ENCODE measurements around the gene HPN.

Gene HPN

GRCh38 chr19:34998777-34999497 lies 42.6 kb upstream of the HPN start:
- peak overlapping the region; percentile 82 for H3K9ac ChIP-seq (ENCODE audit: low read depth, low read length, poor library complexity, severe bottlenecking)
- TF ChIP-seq EZH2phosphoT487 (IDR thresholded peaks at IDR 0.05; ENCODE audit: borderline replicate concordance) (no peak), CTCF (conservative IDR thresholded peaks at IDR 0.05; ENCODE audit: low read length) (no peak)
- no peaks in the 10 kb centered on the region for H3K9me2 ChIP-seq (replicated peaks; ENCODE audit: low read depth, low read length)
- H3K9me3 ChIP-seq (ENCODE audit: insufficient read depth, low read depth, low read length) = no peaks in the 10 kb centered on the region
- H4K20me1 ChIP-seq (ENCODE audit: insufficient read depth, low read length, poor library complexity, severe bottlenecking) = peaks cover 33% of the 10 kb centered on the region
- H3K4me1 ChIP-seq (ENCODE audit: insufficient read depth, low read length, poor library complexity, severe bottlenecking) = peaks cover 41% of the 10 kb centered on the region
- H3K4me3 ChIP-seq (ENCODE audit: low read length, poor library complexity, severe bottlenecking) = peak overlapping the region; percentile 79
- no peak overlapping the region for H2AFZ ChIP-seq (ENCODE audit: low read length)
- H3K79me2 ChIP-seq (ENCODE audit: insufficient read depth, low read length) = peaks cover 46% of the 10 kb centered on the region
- H3K27me3 ChIP-seq (ENCODE audit: insufficient read depth, low read length, poor library complexity, severe bottlenecking) = no peaks in the 10 kb centered on the region
- no peaks in the 10 kb centered on the region; the same call in 1 of the 2 replicates for H3K36me3 ChIP-seq (ENCODE audit: insufficient read depth, low read length)
- H3K4me2 ChIP-seq (ENCODE audit: low read depth, low read length, poor library complexity, severe bottlenecking) = peak overlapping the region; percentile 75
- H3F3A ChIP-seq (ENCODE audit: low read depth) = 0 out of 2 replicates have a peak, but pooled peaks cover 6% of the 10 kb centered on the region

GRCh38 chr19:34999498-35000337 lies 41.8 kb upstream of the HPN start, which contains the start of gene GRAMD1A:
TSS of gene GRAMD1A (plus strand) at chr19:35000323. CDS start at chr19:35000479, 156 bp downstream.
- H3K9me2 ChIP-seq (replicated peaks; ENCODE audit: low read depth, low read length) = no peaks in the 10 kb centered on the region
- no peaks in the 10 kb centered on the region for H3K9me3 ChIP-seq (ENCODE audit: insufficient read depth, low read depth, low read length)
- peaks cover 41% of the 10 kb centered on the region for H3K4me1 ChIP-seq (ENCODE audit: insufficient read depth, low read length, poor library complexity, severe bottlenecking)
- peak within 1 kb of the TSS; percentile 58 for H2AFZ ChIP-seq (ENCODE audit: low read length)
- peak within 1 kb of the TSS; percentile 95 for H3K9ac ChIP-seq (ENCODE audit: low read depth, low read length, poor library complexity, severe bottlenecking)
- H4K20me1 ChIP-seq (ENCODE audit: insufficient read depth, low read length, poor library complexity, severe bottlenecking) = peaks cover 40% of the 10 kb centered on the region
- H3K27me3 ChIP-seq (ENCODE audit: insufficient read depth, low read length, poor library complexity, severe bottlenecking) = no peaks in the 10 kb centered on the region
- TF ChIP-seq CTCF (conservative IDR thresholded peaks at IDR 0.05; ENCODE audit: low read length) = no peak
- TF ChIP-seq EZH2phosphoT487 (IDR thresholded peaks at IDR 0.05; ENCODE audit: borderline replicate concordance) = no peak
- no peaks in the 10 kb centered on the region; the same call in 1 of the 2 replicates for H3K36me3 ChIP-seq (ENCODE audit: insufficient read depth, low read length)
- H3F3A ChIP-seq (ENCODE audit: low read depth) = 0 out of 2 replicates have a peak, but pooled peaks cover 6% of the 10 kb centered on the region
- peak within 1 kb of the TSS; percentile 79 for H3K4me3 ChIP-seq (ENCODE audit: low read length, poor library complexity, severe bottlenecking)
- H3K4me2 ChIP-seq (ENCODE audit: low read depth, low read length, poor library complexity, severe bottlenecking) = peak within 1 kb of the TSS; percentile 87
- H3K79me2 ChIP-seq (ENCODE audit: insufficient read depth, low read length) = peaks cover 53% of the 10 kb centered on the region

DNA sequence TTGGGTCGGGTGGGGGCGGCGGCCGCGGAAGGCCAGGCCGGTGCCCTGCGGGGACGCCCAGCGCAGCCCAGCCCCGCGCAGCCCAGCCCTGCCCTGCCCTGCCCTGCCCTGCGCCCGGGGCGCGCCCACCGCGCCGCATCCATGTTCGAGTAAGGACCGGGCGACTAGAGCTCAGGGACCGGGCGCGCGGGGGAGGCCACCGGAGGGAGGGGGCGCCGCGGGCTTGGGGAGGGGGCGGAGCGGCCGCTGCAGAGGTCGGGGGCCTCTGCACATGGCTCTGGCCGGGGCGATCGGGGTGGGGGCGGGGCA lies 41.2 kb upstream of the HPN start:
- no peak overlapping the region for H2AFZ ChIP-seq (ENCODE audit: low read length)
- peaks cover 41% of the 10 kb centered on the region for H3K4me1 ChIP-seq (ENCODE audit: insufficient read depth, low read length, poor library complexity, severe bottlenecking)
- H3K79me2 ChIP-seq (ENCODE audit: insufficient read depth, low read length) = peaks cover 59% of the 10 kb centered on the region
- peak overlapping the region; percentile 79 for H3K4me3 ChIP-seq (ENCODE audit: low read length, poor library complexity, severe bottlenecking)
- peak overlapping the region; percentile 95 for H3K9ac ChIP-seq (ENCODE audit: low read depth, low read length, poor library complexity, severe bottlenecking)
- no peak for TF ChIP-seq CTCF (conservative IDR thresholded peaks at IDR 0.05; ENCODE audit: low read length)
- TF ChIP-seq EZH2phosphoT487 (IDR thresholded peaks at IDR 0.05; ENCODE audit: borderline replicate concordance) = no peak
- 0 out of 2 replicates have a peak, but pooled peaks cover 6% of the 10 kb centered on the region for H3F3A ChIP-seq (ENCODE audit: low read depth)
- no peaks in the 10 kb centered on the region for H3K9me2 ChIP-seq (replicated peaks; ENCODE audit: low read depth, low read length)
- H3K4me2 ChIP-seq (ENCODE audit: low read depth, low read length, poor library complexity, severe bottlenecking) = peak overlapping the region; percentile 87
- H4K20me1 ChIP-seq (ENCODE audit: insufficient read depth, low read length, poor library complexity, severe bottlenecking) = peaks cover 46% of the 10 kb centered on the region
- no peaks in the 10 kb centered on the region for H3K9me3 ChIP-seq (ENCODE audit: insufficient read depth, low read depth, low read length)
- H3K27me3 ChIP-seq (ENCODE audit: insufficient read depth, low read length, poor library complexity, severe bottlenecking) = no peaks in the 10 kb centered on the region
- no peaks in the 10 kb centered on the region; the same call in 1 of the 2 replicates for H3K36me3 ChIP-seq (ENCODE audit: insufficient read depth, low read length)

Measured in Loucy (cell line).